Measurements from ENCODE around the gene IP6K1. TPM values are rescaled to one million over a fixed set of nuclear protein-coding genes. Genes with fewer than 3 reads are reported as not detected.

The IP6K1 gene
- total and polyA plus RNA-seq, 10 of the 15 experiments (the other 5 are each of a cell fraction or from before 2014, with no cell fraction given) = 1.3 to 30.6 (median 18.2) TPM

DNA sequence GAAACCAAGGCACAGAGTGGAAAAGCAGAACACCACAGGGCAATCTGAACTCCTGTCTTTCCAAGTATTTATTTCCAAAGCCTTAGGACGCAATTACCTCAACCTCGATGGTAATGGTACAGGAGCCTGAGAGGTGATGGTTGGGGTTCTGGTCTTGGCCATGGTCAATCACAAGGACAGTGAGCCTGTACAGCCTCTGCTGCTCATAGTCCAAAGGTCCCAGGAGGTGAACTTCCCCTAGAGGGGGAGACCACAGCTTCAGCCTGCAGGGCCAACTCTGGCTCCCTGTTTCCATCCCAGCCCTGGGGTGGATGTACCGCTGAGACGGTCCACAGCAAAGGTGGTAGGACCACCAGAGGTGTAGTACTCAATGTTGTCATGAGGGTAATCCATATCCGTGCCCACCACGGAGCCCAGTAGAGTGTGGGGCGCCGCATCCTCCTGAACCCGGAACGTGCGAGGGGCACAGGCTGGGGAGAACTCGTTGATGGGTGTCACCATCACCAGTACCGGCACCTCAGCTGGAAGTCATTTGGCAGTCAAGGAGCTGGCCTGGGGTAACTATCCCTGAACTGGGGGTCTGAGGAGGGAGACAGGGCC lies 7.2 kb upstream of the IP6K1 start:
- Histone ChIP-seq H3K27ac (ENCODE audit: control insufficient read depth, insufficient read depth) (no peak overlapping the region), H3K27me3 (replicated peaks in 1 of 2; ENCODE audit: control insufficient read depth in 2 of 2, insufficient read depth in 2 of 2, low read length in 1 of 2) (no peaks in the 10 kb centered on the region), H3K4me2 (ENCODE audit: control insufficient read depth, insufficient read depth) (no peak overlapping the region), H3K4me1 (ENCODE audit: control insufficient read depth, insufficient read depth, low read length) (no peaks in the 10 kb centered on the region), H3K9me3 (replicated peaks; ENCODE audit: control insufficient read depth, insufficient read depth, low read length) (no peaks in the 10 kb centered on the region), H4K20me1 (ENCODE audit: control insufficient read depth, insufficient read depth) (no peaks in the 10 kb centered on the region), H3K4me3 (no peak overlapping the region), H2AFZ (ENCODE audit: control insufficient read depth, low read depth, low read length) (no peak overlapping the region), H3K9ac (ENCODE audit: control insufficient read depth, insufficient read depth, low read length) (no peak overlapping the region), H3K79me2 (ENCODE audit: control insufficient read depth, insufficient read depth, low read length) (no peaks in the 10 kb centered on the region), H3K36me3 (ENCODE audit: control insufficient read depth in 2 of 2, insufficient read depth in 2 of 2, low read length in 1 of 2) (no peaks in the 10 kb centered on the region)
- ATAC-seq (no peak), DNase-seq (ENCODE audit: low read depth, low spot score) (no peak), FAIRE-seq (no peak)
- POLR2A ChIA-PET = no interaction called here
- TF ChIP-seq ZNF622 (IDR thresholded peaks at IDR 0.05) (no peak), CREM (IDR thresholded peaks at IDR 0.05; ENCODE audit: low read depth) (no peak), EP300 (IDR thresholded peaks at IDR 0.05; ENCODE audit: borderline replicate concordance in 1 of 2, control insufficient read depth in 1 of 2, low read depth in 2 of 2, low read length in 2 of 2) (no peak), STAT3 (IDR thresholded peaks at IDR 0.05; ENCODE audit: low read depth, low read length) (no peak), BMI1 (IDR thresholded peaks at IDR 0.05; ENCODE audit: borderline replicate concordance) (no peak), KAT2A (conservative IDR thresholded peaks at IDR 0.05; ENCODE audit: control insufficient read depth, low read depth, low read length) (no peak), HDAC6 (IDR thresholded peaks at IDR 0.05; ENCODE audit: unreplicated experiment) (no peak), RAD21 (IDR thresholded peaks at IDR 0.05; ENCODE audit: insufficient read depth, low read depth, low read length) (no peak), IKZF2 (IDR thresholded peaks at IDR 0.05) (no peak)
- TF ChIP-seq, protein P1, sequence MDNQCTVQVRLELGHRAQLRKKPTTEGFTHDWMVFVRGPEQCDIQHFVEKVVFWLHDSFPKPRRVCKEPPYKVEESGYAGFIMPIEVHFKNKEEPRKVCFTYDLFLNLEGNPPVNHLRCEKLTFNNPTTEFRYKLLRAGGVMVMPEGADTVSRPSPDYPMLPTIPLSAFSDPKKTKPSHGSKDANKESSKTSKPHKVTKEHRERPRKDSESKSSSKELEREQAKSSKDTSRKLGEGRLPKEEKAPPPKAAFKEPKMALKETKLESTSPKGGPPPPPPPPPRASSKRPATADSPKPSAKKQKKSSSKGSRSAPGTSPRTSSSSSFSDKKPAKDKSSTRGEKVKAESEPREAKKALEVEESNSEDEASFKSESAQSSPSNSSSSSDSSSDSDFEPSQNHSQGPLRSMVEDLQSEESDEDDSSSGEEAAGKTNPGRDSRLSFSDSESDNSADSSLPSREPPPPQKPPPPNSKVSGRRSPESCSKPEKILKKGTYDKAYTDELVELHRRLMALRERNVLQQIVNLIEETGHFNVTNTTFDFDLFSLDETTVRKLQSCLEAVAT (IDR thresholded peaks at IDR 0.05) = no peak
- TF ChIP-seq, protein P2, sequence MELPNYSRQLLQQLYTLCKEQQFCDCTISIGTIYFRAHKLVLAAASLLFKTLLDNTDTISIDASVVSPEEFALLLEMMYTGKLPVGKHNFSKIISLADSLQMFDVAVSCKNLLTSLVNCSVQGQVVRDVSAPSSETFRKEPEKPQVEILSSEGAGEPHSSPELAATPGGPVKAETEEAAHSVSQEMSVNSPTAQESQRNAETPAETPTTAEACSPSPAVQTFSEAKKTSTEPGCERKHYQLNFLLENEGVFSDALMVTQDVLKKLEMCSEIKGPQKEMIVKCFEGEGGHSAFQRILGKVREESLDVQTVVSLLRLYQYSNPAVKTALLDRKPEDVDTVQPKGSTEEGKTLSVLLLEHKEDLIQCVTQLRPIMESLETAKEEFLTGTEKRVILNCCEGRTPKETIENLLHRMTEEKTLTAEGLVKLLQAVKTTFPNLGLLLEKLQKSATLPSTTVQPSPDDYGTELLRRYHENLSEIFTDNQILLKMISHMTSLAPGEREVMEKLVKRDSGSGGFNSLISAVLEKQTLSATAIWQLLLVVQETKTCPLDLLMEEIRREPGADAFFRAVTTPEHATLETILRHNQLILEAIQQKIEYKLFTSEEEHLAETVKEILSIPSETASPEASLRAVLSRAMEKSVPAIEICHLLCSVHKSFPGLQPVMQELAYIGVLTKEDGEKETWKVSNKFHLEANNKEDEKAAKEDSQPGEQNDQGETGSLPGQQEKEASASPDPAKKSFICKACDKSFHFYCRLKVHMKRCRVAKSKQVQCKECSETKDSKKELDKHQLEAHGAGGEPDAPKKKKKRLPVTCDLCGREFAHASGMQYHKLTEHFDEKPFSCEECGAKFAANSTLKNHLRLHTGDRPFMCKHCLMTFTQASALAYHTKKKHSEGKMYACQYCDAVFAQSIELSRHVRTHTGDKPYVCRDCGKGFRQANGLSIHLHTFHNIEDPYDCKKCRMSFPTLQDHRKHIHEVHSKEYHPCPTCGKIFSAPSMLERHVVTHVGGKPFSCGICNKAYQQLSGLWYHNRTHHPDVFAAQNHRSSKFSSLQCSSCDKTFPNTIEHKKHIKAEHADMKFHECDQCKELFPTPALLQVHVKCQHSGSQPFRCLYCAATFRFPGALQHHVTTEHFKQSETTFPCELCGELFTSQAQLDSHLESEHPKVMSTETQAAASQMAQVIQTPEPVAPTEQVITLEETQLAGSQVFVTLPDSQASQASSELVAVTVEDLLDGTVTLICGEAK (IDR thresholded peaks at IDR 0.05; ENCODE audit: borderline replicate concordance) = no peak
- in situ Hi-C loops (cut with MboI) (no loop called here), intact Hi-C loops (cut with micrococcal nuclease; ENCODE audit: unreplicated experiment) (no loop called here)
- SMC1A ChIA-PET (ENCODE audit: uncharacterized antibody, unreplicated experiment) = no interaction called here
- WGBS (ENCODE audit: insufficient coverage, insufficient replicate concordance, low lambda C conversion rate, missing lambda C conversion rate) = 71% methylated on average over 13 of the region's 13 CpGs
- RAD21 ChIA-PET (ENCODE audit: unreplicated experiment) = no interaction called here
- CTCF ChIA-PET = no interaction called here
- BruUV-seq (replicated peaks) = no TSS peak
